ENCODE results near the gene RAB28.
"Not testable (repeated sequence)": the region's sequence is repeated elsewhere in the genome, so short reads cannot be mapped to it uniquely, and the experiment has no call there.

Gene RAB28

DNA sequence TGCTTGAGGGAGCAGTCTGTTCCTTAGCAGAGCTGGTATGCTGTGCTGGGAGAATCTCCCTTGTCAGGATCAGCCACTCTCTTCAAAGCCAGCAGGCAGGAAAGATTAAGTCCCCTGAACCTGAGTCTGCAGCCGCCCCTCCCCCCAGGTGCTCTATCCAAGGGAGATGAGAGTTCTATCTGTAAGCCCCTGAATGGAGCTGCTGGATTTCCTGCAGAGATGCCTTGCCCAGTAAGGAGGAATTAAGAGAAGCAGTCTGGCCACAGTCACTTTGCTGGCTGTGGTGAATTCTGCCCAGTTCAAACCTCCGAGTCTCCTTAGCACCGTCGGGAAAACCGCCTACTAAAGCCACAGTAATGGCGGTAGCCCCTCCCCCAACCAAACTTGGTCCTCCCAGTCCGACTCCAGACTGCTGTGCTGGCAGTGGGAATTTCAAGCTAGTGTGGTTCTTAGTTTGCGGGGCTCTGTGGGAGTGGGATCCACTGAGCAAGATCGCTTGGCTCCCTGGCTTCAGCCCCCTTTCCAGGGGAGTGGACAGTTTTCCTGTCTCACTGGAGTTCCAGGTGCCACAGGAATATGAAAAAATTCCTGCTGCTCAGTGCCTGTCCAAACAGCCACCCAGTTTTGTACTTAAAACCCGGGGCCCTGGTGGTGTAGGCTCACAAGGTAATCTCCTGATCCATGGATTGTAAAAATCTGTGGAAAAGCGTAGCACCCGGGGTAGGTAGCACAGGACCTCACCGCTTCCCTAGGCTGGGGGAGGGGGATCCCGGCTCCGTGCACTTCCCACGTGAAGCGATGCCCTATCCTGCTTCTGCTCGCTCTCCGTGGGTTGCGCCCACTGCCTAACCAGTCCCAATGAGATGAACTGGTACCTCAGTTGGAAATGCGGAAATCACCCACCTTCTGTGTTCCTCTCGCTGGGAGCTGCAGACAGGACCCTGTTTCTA lies 38.0 kb downstream of the RAB28 start:
- DNase-seq, result no peak

DNA sequence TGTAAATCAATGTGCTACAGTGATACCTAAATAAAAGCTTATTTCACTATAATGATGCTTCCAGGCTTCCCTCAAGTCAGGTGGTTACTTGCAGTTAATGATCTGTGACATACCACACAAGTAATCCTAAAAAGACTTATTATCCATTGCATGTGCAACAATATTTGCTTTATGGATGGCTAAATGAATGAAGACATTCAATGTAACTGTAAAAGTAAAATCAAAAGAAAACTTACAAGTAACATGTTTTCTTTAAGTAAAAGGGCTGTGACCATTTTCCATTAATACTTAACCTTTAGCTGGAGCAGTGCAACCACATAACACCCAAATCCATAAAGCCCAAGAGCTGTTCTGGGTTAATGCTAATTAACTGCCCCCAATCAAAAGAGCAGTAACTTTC lies 42.6 kb downstream of the RAB28 start:
- no peak for DNase-seq

DNA sequence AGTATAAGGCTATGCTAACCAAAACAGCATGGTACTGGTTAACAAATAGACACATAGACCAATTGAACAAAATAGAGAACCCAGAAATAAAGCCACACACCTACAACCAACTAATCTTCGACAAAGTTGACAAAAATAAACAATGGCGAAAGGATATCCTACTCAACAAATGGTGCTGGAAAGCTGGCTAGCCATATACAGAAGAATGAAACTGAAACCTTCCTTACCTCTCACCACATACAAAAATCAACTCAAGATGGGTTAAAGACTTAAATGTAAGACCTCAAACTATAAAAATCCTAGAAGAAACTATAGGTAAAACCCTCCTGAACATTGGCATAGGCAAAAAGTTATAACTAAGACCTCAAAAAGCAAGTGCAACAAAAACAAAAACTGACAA lies 47.2 kb downstream of the RAB28 start:
- DNase-seq, result no peak

- no peak for DNase-seq
Observed at GRCh38 chr4:13432453-13432852, 51.7 kb downstream of the RAB28 start.

DNA sequence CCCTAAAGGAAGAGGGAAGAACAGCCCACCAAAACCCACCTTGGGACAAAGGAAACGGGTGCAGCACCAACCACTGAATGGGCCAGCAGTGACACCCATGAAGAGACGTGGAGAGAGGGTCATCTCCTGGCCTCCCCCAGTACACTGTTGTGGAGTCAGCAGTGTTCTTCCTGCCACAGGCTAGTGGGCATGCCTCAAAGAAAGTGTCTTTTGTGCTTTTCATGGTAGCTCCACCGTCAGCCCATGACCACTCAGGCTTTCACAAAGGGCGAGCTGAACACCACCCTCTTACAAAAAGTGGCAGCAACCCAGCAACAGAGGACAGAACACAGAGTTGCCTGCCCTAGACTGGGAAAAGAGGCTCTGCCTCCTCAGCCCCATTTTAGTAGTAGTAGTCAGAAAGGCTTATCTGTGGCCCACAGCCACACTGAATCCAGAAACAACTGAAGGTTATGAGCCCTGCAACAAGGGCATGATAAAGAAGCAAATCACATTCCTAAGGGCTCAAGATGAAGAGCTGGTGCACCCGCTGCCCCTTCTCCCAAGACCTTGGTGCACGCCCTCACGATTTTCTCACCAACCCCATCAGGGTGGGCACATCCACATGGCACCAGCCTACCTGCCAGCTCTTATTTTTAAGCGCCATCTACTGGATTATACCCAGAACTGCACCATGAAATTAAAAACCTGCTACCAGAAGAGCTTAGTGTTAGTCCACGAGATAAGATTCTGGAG lies 53.1 kb downstream of the RAB28 start:
- no peak for DNase-seq

DNA sequence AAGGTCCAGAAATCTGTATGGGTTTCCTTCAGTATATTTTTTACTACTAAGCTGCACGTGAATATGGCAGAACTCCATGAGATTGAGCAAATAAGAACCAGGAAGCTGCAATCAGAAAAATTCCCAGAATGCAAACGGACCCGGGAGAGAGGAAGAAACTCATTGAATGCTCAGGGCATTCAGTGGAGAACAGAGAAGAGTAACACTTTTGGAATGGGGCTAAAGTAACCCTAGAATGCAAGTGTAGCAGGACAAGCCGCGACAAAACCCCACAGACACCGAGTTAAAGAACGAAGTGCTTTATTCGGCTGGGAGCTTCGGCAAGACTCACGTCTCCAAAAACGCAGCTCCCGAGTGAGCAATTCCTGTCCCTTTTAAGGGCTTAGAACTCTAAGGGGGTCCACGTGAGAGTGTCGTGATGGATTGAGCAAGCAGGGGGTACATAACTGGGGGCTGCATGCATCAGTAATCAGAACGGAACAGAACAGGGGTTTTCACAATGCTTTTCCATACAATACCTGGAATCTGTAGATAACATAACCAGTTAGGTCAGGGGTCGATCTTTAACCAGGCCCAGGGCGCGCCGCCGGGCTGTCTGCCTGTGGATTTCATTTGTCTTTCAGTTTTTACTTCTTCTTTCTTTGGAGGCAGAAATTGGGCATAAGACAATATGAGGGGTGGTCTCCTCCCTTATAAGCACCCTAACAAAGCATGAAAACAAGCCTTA lies 56.4 kb downstream of the RAB28 start:
- DNase-seq, result no peak

- DNase-seq, result no peak
Observed at GRCh38 chr4:13415068-13415785, 68.9 kb downstream of the RAB28 start.

GRCh38 chr4:13413729-13414437 lies 70.3 kb downstream of the RAB28 start:
- no peak for DNase-seq

GRCh38 chr4:13411942-13412341 lies 72.2 kb downstream of the RAB28 start:
- DNase-seq, result no peak

GRCh38 chr4:13409324-13409723 lies 74.8 kb downstream of the RAB28 start:
- no peak for DNase-seq

- DNase-seq, result not testable (repeated sequence)
Observed at GRCh38 chr4:13406156-13406555, 78.0 kb downstream of the RAB28 start.

DNA sequence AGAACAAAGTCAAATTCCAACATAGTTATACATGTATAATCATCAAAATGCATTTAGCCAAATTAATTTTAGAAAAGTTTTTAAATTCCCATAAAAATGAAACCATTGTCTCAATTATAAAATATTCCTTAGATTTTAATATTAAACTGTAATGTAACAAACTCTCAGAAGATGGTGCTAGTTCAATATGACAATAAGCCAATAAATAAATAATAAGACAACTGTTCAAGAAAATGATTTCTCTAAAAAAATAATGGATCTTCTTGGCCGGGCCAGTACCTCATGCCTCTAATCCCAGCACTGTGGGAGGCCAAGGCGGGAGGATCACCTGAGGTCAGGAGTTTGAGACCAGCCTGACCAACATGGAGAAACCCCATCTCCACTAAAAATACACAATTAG lies 80.3 kb downstream of the RAB28 start:
- no peak for DNase-seq

- no peak for DNase-seq
Observed at GRCh38 chr4:13403326-13403725, 80.8 kb downstream of the RAB28 start.

DNA sequence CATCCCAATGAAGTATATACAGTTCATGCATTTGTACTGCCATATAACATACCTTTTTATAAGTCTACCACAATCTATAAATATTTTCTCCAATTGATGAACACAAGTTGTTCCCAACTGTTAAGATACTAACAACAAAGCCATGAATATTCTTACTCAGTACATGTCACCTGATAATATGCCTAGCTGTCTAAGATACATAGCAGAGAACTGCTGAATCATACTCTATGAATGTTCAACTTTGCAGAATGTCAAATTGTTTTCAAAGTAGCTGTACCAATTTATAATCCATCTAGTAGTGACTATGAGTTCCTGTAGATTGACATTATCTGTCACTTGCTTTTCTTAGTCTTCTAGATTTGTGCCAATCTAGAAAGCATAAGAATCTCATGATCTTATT lies 84.9 kb downstream of the RAB28 start:
- DNase-seq, result no peak

DNA sequence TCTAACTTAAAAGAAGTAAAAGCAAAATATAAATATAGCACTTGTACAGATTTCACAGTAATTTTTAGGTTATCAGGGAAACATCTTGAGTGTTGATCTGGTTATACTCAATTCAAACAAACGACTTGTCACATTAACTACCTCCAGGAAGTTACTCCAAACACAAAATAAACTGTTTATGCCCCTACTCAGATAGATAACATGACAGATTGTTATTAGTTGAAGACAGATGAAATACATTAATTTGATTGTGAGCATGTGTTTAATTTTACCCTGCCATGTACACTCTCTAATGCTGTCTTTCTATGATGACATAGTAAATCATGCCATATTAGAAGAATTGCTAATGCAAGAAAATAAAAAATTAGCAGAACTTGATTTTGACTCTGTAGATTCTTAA lies 88.0 kb downstream of the RAB28 start:
- DNase-seq, result no peak

DNA sequence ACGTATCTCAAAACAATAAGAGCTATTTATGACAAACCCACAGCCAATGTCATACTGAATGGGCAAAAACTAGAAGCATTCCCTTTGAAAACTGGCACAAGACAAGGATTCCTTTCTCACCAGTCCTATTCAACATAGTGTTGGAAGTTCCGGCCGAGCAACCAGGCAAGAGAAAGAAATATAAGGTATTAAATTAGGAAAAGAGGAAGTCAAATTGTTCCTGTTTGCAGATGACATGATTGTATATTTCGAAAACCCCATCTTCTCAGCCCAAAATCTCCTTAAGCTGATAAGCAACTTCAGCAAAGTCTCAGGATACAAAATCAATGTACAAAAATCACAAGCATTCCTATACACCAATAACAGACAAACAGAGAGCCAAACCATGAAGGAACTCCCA lies 94.2 kb downstream of the RAB28 start:
- not testable (repeated sequence) for DNase-seq

DNA sequence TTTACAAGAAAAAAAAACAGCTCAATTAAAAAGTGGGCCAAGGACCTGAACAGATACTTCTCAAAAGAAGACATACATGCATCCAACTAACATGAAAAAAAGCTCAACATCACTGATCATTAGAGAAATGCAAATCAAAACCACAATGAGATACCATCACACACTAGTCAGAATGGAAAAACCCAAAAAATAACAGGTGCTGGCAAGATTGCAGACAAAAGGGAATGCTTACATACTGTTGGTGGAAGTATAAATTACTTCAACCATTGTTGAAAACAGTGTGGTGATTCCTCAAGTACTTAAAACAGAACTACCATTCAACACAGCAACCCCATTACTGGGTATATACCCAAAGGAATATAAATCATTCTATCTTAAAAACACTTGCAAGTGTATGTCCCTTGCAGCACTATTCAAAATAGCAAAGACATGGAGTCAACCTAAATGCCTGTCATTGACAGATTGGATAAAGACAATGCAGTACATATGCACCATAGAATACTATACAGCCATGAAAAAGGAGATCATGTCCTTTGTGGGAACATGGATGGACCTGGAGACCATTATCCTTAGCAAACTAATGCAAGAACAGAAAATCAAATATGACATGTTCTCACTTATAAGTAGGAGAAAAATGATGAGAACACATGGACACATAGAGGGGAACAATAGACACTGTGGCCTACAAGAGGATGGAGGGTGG lies 97.6 kb downstream of the RAB28 start:
- DNase-seq, result peak in 1 of 2 donors; percentile 1

- no peak for DNase-seq
Observed at GRCh38 chr4:13384055-13384454, 100.1 kb downstream of the RAB28 start.

DNA sequence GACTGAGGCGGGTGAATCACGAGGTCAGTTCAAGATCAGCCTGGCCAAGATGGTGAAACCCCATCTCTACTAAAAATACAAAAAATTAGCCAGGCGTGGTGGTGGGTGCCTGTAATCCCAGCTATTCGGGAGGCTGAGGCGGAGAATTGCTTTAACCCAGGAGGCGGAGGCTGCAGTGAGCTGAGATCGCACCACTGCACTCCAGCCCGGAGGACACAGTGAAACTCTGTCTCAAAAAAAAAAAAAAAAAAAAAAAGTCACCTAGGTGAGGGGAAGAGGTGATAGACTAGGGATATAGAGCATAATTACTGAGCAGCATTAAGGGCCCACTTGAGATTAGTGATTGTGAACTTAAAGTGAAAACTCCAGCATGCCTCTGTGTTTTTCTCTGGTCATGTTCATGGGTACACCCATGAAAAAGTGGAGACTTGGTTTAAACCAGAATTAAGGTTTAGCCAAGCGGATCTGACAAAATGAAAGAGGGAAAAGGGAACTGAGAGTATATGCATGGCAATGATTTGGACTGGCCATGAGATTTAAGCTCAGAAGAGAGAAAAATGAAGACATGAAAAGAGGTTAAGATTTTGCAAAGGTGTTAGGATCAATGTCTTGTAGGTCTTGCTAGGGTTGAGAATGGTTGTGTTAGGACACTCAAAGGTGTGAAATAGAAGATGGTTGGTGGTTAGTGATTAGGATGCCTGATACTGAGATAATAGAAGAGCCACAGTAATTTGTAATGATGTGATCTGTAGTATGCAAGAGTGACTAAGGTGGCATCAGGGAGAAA lies 105.0 kb downstream of the RAB28 start:
- DNase-seq, result no peak

GRCh38 chr4:13371048-13371447 lies 113.1 kb downstream of the RAB28 start:
- no peak for DNase-seq

- DNase-seq, result no peak
Observed at GRCh38 chr4:13368217-13368616, 115.9 kb downstream of the RAB28 start.
